ENCODE data around the gene FXYD7. TPM values are rescaled to one million over a fixed set of nuclear protein-coding genes. Genes with fewer than 3 reads are reported as not detected.

Gene FXYD7
- polyA plus RNA-seq, 1 donor from 2014 or later: 35.7 TPM

GRCh38 chr19:35123573-35123972 lies 19.5 kb upstream of the FXYD7 start:
- Histone ChIP-seq H3F3A (ENCODE audit: insufficient read depth, low read length, poor library complexity, severe bottlenecking) (no peaks in the 10 kb centered on the region), H3K4me2 (ENCODE audit: low read length) (no peak overlapping the region), H2AFZ (ENCODE audit: low read depth, low read length) (no peak overlapping the region), H3K27ac (ENCODE audit: low read length) (no peak overlapping the region), H3K4me3 (ENCODE audit: low read length) (no peak overlapping the region), H4K20me1 (ENCODE audit: insufficient read depth) (no peaks in the 10 kb centered on the region), H3K36me3 (ENCODE audit: insufficient read depth, low read length) (no peaks in the 10 kb centered on the region), H3K9me3 (ENCODE audit: low read length) (no peaks in the 10 kb centered on the region), H3K79me2 (replicated peaks; ENCODE audit: insufficient read depth, low read length) (no peaks in the 10 kb centered on the region), H3K9me2 (ENCODE audit: insufficient read depth, low read length) (no peaks in the 10 kb centered on the region), H3K9ac (ENCODE audit: low read length) (no peak overlapping the region), H3K27me3 (ENCODE audit: insufficient read depth, low read depth, low read length) (no peaks in the 10 kb centered on the region)
- TF ChIP-seq MXI1 (conservative IDR thresholded peaks at IDR 0.05; ENCODE audit: poor library complexity, severe bottlenecking) (no peak), EZH2 (IDR thresholded peaks at IDR 0.05; ENCODE audit: borderline replicate concordance, insufficient read depth, low read length, poor library complexity, severe bottlenecking) (no peak), RAD21 (conservative IDR thresholded peaks at IDR 0.05) (no peak), EP300 (conservative IDR thresholded peaks at IDR 0.05; ENCODE audit: poor library complexity, severe bottlenecking) (no peak), POLR2AphosphoS5 (IDR thresholded peaks at IDR 0.05) (no peak), SMC3 (conservative IDR thresholded peaks at IDR 0.05; ENCODE audit: poor library complexity) (no peak), REST (IDR thresholded peaks at IDR 0.05; ENCODE audit: borderline replicate concordance) (no peak), TAF1 (IDR thresholded peaks at IDR 0.05; ENCODE audit: low read depth) (no peak), CTCF (IDR thresholded peaks at IDR 0.05; ENCODE audit: poor library complexity, severe bottlenecking) (no peak)

GRCh38 chr19:35124098-35125060 lies 18.7 kb upstream of the FXYD7 start:
- H4K20me1 ChIP-seq (ENCODE audit: insufficient read depth): no peaks in the 10 kb centered on the region
- H2AFZ ChIP-seq (ENCODE audit: low read depth, low read length): no peak overlapping the region
- no peaks in the 10 kb centered on the region for H3K9me3 ChIP-seq (ENCODE audit: low read length)
- TF ChIP-seq TAF1 (IDR thresholded peaks at IDR 0.05; ENCODE audit: low read depth) (no peak), EP300 (conservative IDR thresholded peaks at IDR 0.05; ENCODE audit: poor library complexity, severe bottlenecking) (no peak), RAD21 (conservative IDR thresholded peaks at IDR 0.05) (no peak), EZH2 (IDR thresholded peaks at IDR 0.05; ENCODE audit: borderline replicate concordance, insufficient read depth, low read length, poor library complexity, severe bottlenecking) (no peak), CTCF (IDR thresholded peaks at IDR 0.05; ENCODE audit: poor library complexity, severe bottlenecking) (no peak)
- H3K4me3 ChIP-seq (ENCODE audit: low read length): no peak overlapping the region
- H3F3A ChIP-seq (ENCODE audit: insufficient read depth, low read length, poor library complexity, severe bottlenecking): no peaks in the 10 kb centered on the region
- H3K9ac ChIP-seq (ENCODE audit: low read length): no peak overlapping the region
- no peaks in the 10 kb centered on the region for H3K27me3 ChIP-seq (ENCODE audit: insufficient read depth, low read depth, low read length)
- H3K27ac ChIP-seq (ENCODE audit: low read length): no peak overlapping the region
- H3K4me2 ChIP-seq (ENCODE audit: low read length): no peak overlapping the region
- H3K9me2 ChIP-seq (ENCODE audit: insufficient read depth, low read length): no peaks in the 10 kb centered on the region
- H3K36me3 ChIP-seq (ENCODE audit: insufficient read depth, low read length): no peaks in the 10 kb centered on the region
- H3K79me2 ChIP-seq (replicated peaks; ENCODE audit: insufficient read depth, low read length): no peaks in the 10 kb centered on the region

Measured in neural cell (in vitro differentiated cells).